ENCODE data around the gene NINJ2.

- TF ChIP-seq GATA2 (IDR thresholded peaks at IDR 0.05; ENCODE audit: low read depth, low read length) (no peak), GATA3 (IDR thresholded peaks at IDR 0.05; ENCODE audit: low read depth, low read length) (no peak)
Observed at GRCh38 chr12:573232-573631, 90.0 kb downstream of the NINJ2 start.

Data from SH-SY5Y (cell line).